HEK293 (cell line): Measurements from ENCODE around the gene BTBD16.

Source experiments
- CTCF ChIA-PET: fragments of 350-600 bp; formaldehyde crosslinking; extraction: SDS; loops from one replicate; lab custom pipeline; 2021; ENCODE audit warnings: antibody characterized with exemption; lab: Yijun Ruan, JAX
- POLR2A ChIA-PET: fragments of 300-600 bp; formaldehyde crosslinking; extraction: SDS; loops from one replicate; lab custom pipeline; 2020; ENCODE audit warnings: antibody characterized with exemption, inconsistent platforms; lab: Yijun Ruan, JAX
- H3K27ac ChIP-seq: fragments of 200-500 bp; sonication (Bioruptor generic); 2 replicates; pipeline ENCODE4 v1.5.1; 2014; ENCODE audit warnings: low read depth, low read length, control low read depth, inconsistent platforms; ENCODE audit errors: extremely low read depth
- H3K36me3 ChIP-seq, 2 experiments: fragments of 200-500 bp in 1 of 2; sonication (Bioruptor generic) in 1 of 2; 1 replicate in 1 of 2; 2 replicates in 1 of 2; pipeline ENCODE4 v1.5.1; 2014 to 2017; ENCODE audit warnings: inconsistent platforms in 2 of 2, low read length in 2 of 2; ENCODE audit not compliant: control insufficient read depth in 2 of 2, insufficient read depth in 1 of 2
- H3K4me1 ChIP-seq: fragments of 200-500 bp; sonication (Bioruptor generic); 2 replicates; pipeline ENCODE4 v1.5.1; 2014; ENCODE audit warnings: mild to moderate bottlenecking, low read length, inconsistent platforms; ENCODE audit not compliant: control insufficient read depth, insufficient read depth
- H3K4me3 ChIP-seq: 2 replicates; pipeline ENCODE4 v1.5.1; 2011; ENCODE audit warnings: low read depth, mild to moderate bottlenecking, control low read depth, low read length, moderate library complexity
- H3K9me3 ChIP-seq: fragments of 200-500 bp; sonication (Bioruptor generic); 2 replicates; pipeline ENCODE4 v1.5.1; 2014; ENCODE audit warnings: low read depth, low read length, inconsistent platforms; ENCODE audit not compliant: control insufficient read depth, insufficient read depth
- GLIS1 ChIP-seq: fragments of 450-650 bp; formaldehyde crosslinking; IDR thresholded peaks from 2 replicates; pipeline ENCODE4 v1.5.1; 2016; ENCODE audit warnings: missing biosample characterization, missing genetic modification characterization
- KLF17 ChIP-seq: fragments of 450-650 bp; formaldehyde crosslinking; IDR thresholded peaks from 2 replicates; pipeline ENCODE4 v1.5.1; 2016; ENCODE audit warnings: missing biosample characterization, missing genetic modification characterization
- OSR2 ChIP-seq: fragments of 450-650 bp; formaldehyde crosslinking; IDR thresholded peaks from 2 replicates; pipeline ENCODE4 v1.5.1; 2016; ENCODE audit warnings: missing biosample characterization, missing genetic modification characterization
- TRIM28 ChIP-seq: IDR thresholded peaks from 2 replicates; pipeline ENCODE4 v1.6.1; 2011; ENCODE audit warnings: low read length, control low read depth, borderline replicate concordance
- ZBTB26 ChIP-seq: fragments of 450-650 bp; formaldehyde crosslinking; optimal IDR thresholded peaks from 2 replicates; pipeline ENCODE3; 2016; ENCODE audit warnings: missing biosample characterization, mild to moderate bottlenecking, missing genetic modification characterization
- ZEB2 ChIP-seq: fragments of 450-650 bp; formaldehyde crosslinking; IDR thresholded peaks from 2 replicates; pipeline ENCODE4 v1.5.1; 2016; ENCODE audit warnings: missing biosample characterization, missing genetic modification characterization
- ZFHX2 ChIP-seq: fragments of 450-650 bp; formaldehyde crosslinking; conservative IDR thresholded peaks from 2 replicates; pipeline ENCODE4 v1.5.1; 2016; ENCODE audit warnings: missing biosample characterization, missing genetic modification characterization
- ZNF133 ChIP-seq: fragments of 450-650 bp; formaldehyde crosslinking; IDR thresholded peaks from 2 replicates; pipeline ENCODE4 v1.5.1; 2016; ENCODE audit warnings: missing biosample characterization, missing genetic modification characterization
- ZNF16 ChIP-seq: fragments of 450-650 bp; formaldehyde crosslinking; IDR thresholded peaks from 2 replicates; pipeline ENCODE4 v1.5.1; 2016; ENCODE audit warnings: low read depth, missing biosample characterization, missing genetic modification characterization
- ZNF18 ChIP-seq: fragments of 450-650 bp; formaldehyde crosslinking; IDR thresholded peaks from 2 replicates; pipeline ENCODE4 v1.5.1; 2016; ENCODE audit warnings: missing biosample characterization, missing genetic modification characterization
- ZNF2 ChIP-seq: fragments of 450-650 bp; formaldehyde crosslinking; IDR thresholded peaks from 2 replicates; pipeline ENCODE4 v1.5.1; 2016; ENCODE audit warnings: missing biosample characterization, missing genetic modification characterization
- ZNF223 ChIP-seq: fragments of 450-650 bp; formaldehyde crosslinking; IDR thresholded peaks from 2 replicates; pipeline ENCODE4 v1.5.1; 2016; ENCODE audit warnings: missing biosample characterization, missing genetic modification characterization
- ZNF266 ChIP-seq: fragments of 450-650 bp; formaldehyde crosslinking; IDR thresholded peaks from 2 replicates; pipeline ENCODE4 v1.5.1; 2016; ENCODE audit warnings: missing biosample characterization, missing genetic modification characterization, low read depth
- ZNF280D ChIP-seq: fragments of 450-650 bp; formaldehyde crosslinking; IDR thresholded peaks from 2 replicates; pipeline ENCODE4 v1.5.1; 2016; ENCODE audit warnings: missing biosample characterization, missing genetic modification characterization
- ZNF311 ChIP-seq: fragments of 450-650 bp; formaldehyde crosslinking; IDR thresholded peaks from 2 replicates; pipeline ENCODE4 v1.5.1; 2017; ENCODE audit warnings: missing biosample characterization, missing genetic modification characterization, borderline replicate concordance
- ZNF48 ChIP-seq: fragments of 450-650 bp; formaldehyde crosslinking; IDR thresholded peaks from 2 replicates; pipeline ENCODE4 v1.5.1; 2016; ENCODE audit warnings: missing biosample characterization, missing genetic modification characterization
- ZNF501 ChIP-seq: fragments of 450-650 bp; formaldehyde crosslinking; IDR thresholded peaks from 2 replicates; pipeline ENCODE4 v1.5.1; 2016; ENCODE audit warnings: missing biosample characterization, missing genetic modification characterization
- ZNF585B ChIP-seq: fragments of 450-650 bp; formaldehyde crosslinking; IDR thresholded peaks from 2 replicates; pipeline ENCODE4 v1.5.1; 2016; ENCODE audit warnings: missing biosample characterization, missing genetic modification characterization
- ZNF645 ChIP-seq: fragments of 450-650 bp; formaldehyde crosslinking; IDR thresholded peaks from 2 replicates; pipeline ENCODE4; 2016; ENCODE audit warnings: missing biosample characterization, missing genetic modification characterization
- ZNF677 ChIP-seq: fragments of 450-650 bp; IDR thresholded peaks from 2 replicates; pipeline ENCODE4 v1.5.0; 2018; ENCODE audit warnings: missing biosample characterization, mild to moderate bottlenecking, missing genetic modification characterization, moderate library complexity
- ZNF701 ChIP-seq: fragments of 450-650 bp; formaldehyde crosslinking; IDR thresholded peaks from 2 replicates; pipeline ENCODE4 v1.5.1; 2016; ENCODE audit warnings: missing biosample characterization, missing genetic modification characterization
- ZNF707 ChIP-seq: fragments of 450-650 bp; formaldehyde crosslinking; IDR thresholded peaks from 2 replicates; pipeline ENCODE4 v1.5.1; 2016; ENCODE audit warnings: missing biosample characterization, missing genetic modification characterization
- ZNF76 ChIP-seq: fragments of 450-650 bp; formaldehyde crosslinking; IDR thresholded peaks from 2 replicates; pipeline ENCODE4; 2016; ENCODE audit warnings: low read depth, missing biosample characterization, missing genetic modification characterization, borderline replicate concordance
- ZNF791 ChIP-seq: fragments of 450-650 bp; formaldehyde crosslinking; IDR thresholded peaks from 2 replicates; pipeline ENCODE4 v1.5.1; 2016; ENCODE audit warnings: missing biosample characterization, missing genetic modification characterization

Gene BTBD16

GRCh38 chr10:122301055-122301810, 30.1 kb downstream of the BTBD16 start:
- POLR2A ChIA-PET = no interaction called here
- CTCF ChIA-PET = interaction anchor here (1.4 to 2.3 kb wide), 5 partner anchors 22 to 264 kb away, joined by 3 to 23 read pairs (median 6); no protein-coding TSS in a partner anchor

GRCh38 chr10:122301811-122302115, 30.7 kb downstream of the BTBD16 start:
- no peaks in the 10 kb centered on the region for H3K36me3 ChIP-seq
- TF ChIP-seq ZNF701 (tag by site-specific recombination) = no peak
- no peak for TF ChIP-seq ZNF280D (tag by site-specific recombination)
- TF ChIP-seq ZNF311 = no peak
- no peak for TF ChIP-seq ZNF2
- TF ChIP-seq ZNF501 = no peak
- TF ChIP-seq ZNF585B (tag by site-specific recombination) = no peak
- TF ChIP-seq ZNF48 (tag by site-specific recombination) = no peak
- TF ChIP-seq TRIM28 = no peak
- no peaks in the 10 kb centered on the region for H3K4me1 ChIP-seq
- no peak overlapping the region for H3K27ac ChIP-seq
- CTCF ChIA-PET = interaction anchor here (0.8 to 2.3 kb wide), 6 partner anchors 18 to 264 kb away, joined by 3 to 23 read pairs (median 5); no protein-coding TSS in a partner anchor
- H3K4me3 ChIP-seq = no peak overlapping the region
- POLR2A ChIA-PET = no interaction called here
- H3K9me3 ChIP-seq = no peaks in the 10 kb centered on the region

More at GRCh38 chr10:122301055-122301810, 30.1 kb downstream of the BTBD16 start:
- TF ChIP-seq KLF17 (tag by site-specific recombination) = peak; percentile 63
- TF ChIP-seq ZNF133 (tag by site-specific recombination) = no peak
- no peak for TF ChIP-seq ZNF791 (tag by site-specific recombination)
- 0 out of 2 replicates have a peak, but pooled peaks have one; percentile 14 for TF ChIP-seq GLIS1 (tag by site-specific recombination)
- no peak for TF ChIP-seq ZFHX2 (tag by site-specific recombination)
- no peak for TF ChIP-seq ZNF18 (tag by site-specific recombination)
- Histone ChIP-seq H3K4me1 (no peaks in the 10 kb centered on the region), H3K4me3 (no peak overlapping the region), H3K36me3 (no peaks in the 10 kb centered on the region), H3K27ac (no peak overlapping the region), H3K9me3 (no peaks in the 10 kb centered on the region)

- POLR2A ChIA-PET = interaction anchor here (0.7 kb wide), 1 partner anchor 72 kb away, joined by 4 read pairs; no protein-coding TSS in a partner anchor
- CTCF ChIA-PET = interaction anchor here (0.7 to 2.3 kb wide), 7 partner anchors 18 to 263 kb away, joined by 3 to 23 read pairs (median 4); no protein-coding TSS in a partner anchor
- no peaks in the 10 kb centered on the region for H3K36me3 ChIP-seq
- no peak for TF ChIP-seq ZBTB26 (tag by site-specific recombination)
- no peak for TF ChIP-seq ZNF645 (tag by site-specific recombination)
- no peak for TF ChIP-seq OSR2 (tag by site-specific recombination)
- no peak for TF ChIP-seq ZNF266 (tag by site-specific recombination)
- no peak for TF ChIP-seq ZNF223 (tag by site-specific recombination)
- TF ChIP-seq ZNF16 (tag by site-specific recombination) = no peak
- no peak for TF ChIP-seq ZEB2
- TF ChIP-seq ZNF707 (tag by site-specific recombination) = no peak
- TF ChIP-seq ZNF76 (tag by site-specific recombination) = no peak
- no peak for TF ChIP-seq ZNF677 (tag by site-specific recombination)
Measured at GRCh38 chr10:122302315-122302714, 31.2 kb downstream of the BTBD16 start.

More at GRCh38 chr10:122302315-122302714, 31.2 kb downstream of the BTBD16 start:
- no peak overlapping the region for H3K27ac ChIP-seq
- no peak overlapping the region for H3K4me3 ChIP-seq
- 0 out of 2 replicates have a peak, but pooled peaks cover under 1% of the 10 kb centered on the region for H3K4me1 ChIP-seq
- H3K9me3 ChIP-seq = no peaks in the 10 kb centered on the region
